Measurements from ENCODE around the gene ATP8A1.
"Not testable (repeated sequence)": the region's sequence is repeated elsewhere in the genome, so short reads cannot be mapped to it uniquely, and the experiment has no call there.

The ATP8A1 gene

GRCh38 chr4:42372303-42372702 lies 284.6 kb downstream of the ATP8A1 start:
- DNase-seq (ENCODE audit: low read depth in 3 of 3, low spot score in 1 of 3) = not testable (repeated sequence)

DNA sequence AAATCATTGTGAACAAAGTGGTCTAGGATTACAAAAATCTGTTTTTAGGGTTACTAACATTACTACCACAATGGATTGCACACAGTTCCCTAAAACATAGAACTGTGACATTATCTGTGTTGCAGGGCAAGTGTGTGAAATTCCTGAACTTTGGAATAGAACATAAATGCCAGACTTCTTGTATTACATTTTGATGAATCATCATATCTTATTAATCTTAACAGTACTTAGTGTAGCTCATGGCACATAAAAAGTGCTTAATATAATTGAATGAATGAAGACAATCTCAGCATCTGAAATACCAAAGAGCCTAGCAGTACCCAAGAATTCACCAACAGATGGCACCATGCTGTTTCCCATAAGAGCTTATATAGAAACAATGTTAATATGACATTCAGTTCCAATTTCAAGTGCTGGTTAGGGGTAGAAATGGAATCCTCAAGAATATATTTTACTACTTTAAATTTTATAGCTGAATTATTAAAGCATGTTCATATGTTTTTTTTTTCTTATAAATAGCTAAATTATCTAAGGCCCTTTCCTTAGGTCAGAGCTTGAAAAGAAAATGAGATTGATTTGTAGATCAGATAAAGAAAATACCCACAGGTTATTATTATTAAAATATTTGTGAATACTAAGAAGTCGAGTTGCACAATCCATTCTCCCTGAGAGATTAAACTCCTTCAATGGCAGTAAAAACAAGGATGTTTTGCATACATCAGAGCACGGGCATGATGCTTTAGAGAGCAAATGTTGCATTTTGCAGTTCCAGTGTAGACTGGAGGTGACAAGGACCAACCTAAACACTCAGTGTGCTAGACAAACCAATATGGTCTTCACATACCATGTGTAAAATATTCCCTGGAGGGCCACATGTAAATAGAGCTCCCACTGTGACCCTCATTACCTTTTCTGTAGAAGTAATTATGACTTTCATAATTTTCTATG lies 285.3 kb downstream of the ATP8A1 start:
- no peak for DNase-seq (ENCODE audit: low read depth in 3 of 3, low spot score in 1 of 3)

DNA sequence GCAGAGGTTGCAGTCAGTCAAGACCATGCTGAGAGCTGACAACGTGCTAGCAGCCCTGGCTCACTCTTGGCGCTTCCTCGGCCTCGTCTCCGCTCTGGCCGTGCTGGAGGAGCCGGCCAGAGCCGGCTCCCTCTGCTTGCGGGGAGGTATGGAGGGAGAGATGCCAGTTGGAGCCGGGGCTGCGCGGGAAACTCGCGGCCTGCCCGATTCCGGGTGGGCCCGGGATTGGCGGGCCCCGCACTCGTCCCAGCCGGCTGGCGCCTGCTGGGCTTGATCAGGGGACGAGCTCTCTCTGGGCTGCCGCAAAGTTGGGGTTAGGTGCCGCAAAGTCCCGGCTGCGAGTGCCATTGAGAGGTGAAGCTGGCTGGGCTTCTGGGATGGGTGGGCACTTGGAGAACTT lies 287.4 kb downstream of the ATP8A1 start:
- no peak for DNase-seq (ENCODE audit: low read depth in 3 of 3, low spot score in 1 of 3)

DNA sequence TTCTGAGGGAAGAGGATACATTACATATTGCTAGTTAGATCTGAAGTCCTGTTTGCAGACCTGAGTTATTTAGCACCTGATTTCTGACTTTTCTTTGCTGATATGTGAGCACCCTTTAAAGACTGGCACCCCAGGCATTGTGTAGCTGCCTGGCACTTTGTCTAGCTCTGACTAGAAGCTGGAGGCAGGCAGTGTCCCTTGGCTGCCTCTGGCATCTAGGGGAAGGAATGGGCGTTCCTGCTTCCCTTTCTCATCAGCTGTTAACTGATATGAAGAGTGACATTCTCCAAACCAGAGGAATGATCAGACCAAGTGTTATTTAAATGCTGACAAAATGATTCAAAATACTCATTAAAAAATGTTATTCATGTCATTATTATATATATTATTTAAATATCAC lies 289.9 kb downstream of the ATP8A1 start:
- DNase-seq (ENCODE audit: low read depth in 3 of 3, low spot score in 1 of 3) = no peak

DNA sequence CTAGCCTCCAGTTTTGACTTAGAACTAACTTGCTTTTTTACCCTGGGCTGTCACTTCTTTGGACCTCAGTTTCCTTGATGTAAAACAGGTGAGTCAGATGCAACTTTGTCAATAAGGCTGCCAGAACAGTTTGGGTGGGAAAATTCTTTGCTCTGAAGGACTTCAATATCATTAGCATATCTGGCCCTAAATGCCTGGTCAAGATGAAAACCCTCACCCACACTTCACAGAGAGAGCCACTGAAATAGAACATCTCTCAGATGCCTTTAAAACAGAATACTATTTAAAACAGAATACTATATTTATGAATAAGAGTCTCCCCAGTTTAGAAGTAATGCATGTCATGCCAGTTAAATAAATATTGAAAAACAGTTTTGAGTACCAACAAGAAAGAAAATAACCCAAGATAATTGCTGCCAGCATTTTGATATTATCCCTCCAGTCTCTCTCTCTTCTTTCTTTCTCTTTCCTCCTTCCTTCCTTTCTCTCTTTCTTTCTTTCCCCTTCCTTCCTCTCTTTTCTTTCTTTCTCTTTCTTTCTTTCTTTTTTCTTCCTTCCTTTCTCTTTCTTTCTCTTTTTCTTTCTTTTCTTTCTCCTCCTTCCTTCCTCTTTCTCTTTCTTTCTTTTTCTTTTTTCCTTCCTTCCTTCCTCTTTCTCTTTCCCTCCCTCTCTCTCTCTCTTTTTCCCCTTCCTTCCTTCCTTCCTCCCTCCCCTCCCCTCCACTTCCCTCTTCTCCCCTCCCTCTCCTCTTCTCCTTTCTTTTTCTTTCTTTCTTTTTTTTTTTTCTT lies 292.4 kb downstream of the ATP8A1 start:
- no peak for DNase-seq (ENCODE audit: low read depth in 3 of 3, low spot score in 1 of 3)

- no peak for DNase-seq (ENCODE audit: low read depth in 3 of 3, low spot score in 1 of 3)
These were observed 293.3 kb downstream of the ATP8A1 start for GRCh38 chr4:42363614-42364013.

- no peak for DNase-seq (ENCODE audit: low read depth in 3 of 3, low spot score in 1 of 3)
These were observed 294.3 kb downstream of the ATP8A1 start for GRCh38 chr4:42362591-42362990.

DNA sequence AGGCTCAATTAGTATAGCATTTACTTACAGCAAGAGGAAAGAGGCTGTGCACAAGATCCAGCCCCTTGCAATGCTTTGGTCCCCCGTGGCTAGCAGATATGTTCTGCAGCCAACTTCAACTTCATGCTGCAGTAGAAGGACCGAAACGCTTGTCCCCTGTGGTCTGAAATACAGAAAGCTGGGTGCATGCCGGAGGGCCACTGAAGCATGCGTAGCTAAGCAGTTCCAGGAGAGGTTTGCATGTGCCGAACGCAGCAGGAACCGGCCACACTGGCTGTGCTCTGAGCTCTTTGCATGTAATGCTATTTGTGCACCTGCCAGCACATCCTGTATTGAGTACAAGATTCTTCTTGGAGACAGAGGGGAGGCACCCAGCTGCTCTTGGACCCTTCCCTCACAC lies 295.4 kb downstream of the ATP8A1 start:
- no peak for DNase-seq (ENCODE audit: low read depth in 3 of 3, low spot score in 1 of 3)

DNA sequence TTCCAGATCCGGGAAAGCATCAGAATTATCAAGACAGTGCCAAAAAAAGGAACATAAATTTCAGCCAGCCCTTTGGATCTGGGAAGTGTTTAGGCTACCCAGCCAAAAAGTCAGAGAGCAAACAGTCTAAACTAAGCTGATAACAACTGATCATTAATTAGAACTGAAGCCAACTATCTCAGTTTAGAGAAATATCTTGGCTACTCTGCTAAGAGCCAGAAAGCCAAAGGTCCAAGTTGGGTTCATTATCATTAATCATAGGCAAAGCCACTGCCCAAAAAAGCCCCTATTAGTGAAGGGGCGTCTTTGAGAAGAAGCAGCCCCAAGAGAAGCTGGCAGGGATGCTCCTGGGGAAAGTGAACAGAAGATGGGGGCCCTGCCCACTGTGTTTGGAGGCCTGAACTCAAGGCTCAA lies 296.6 kb downstream of the ATP8A1 start:
- DNase-seq (ENCODE audit: low read depth in 3 of 3, low spot score in 1 of 3) = no peak

DNA sequence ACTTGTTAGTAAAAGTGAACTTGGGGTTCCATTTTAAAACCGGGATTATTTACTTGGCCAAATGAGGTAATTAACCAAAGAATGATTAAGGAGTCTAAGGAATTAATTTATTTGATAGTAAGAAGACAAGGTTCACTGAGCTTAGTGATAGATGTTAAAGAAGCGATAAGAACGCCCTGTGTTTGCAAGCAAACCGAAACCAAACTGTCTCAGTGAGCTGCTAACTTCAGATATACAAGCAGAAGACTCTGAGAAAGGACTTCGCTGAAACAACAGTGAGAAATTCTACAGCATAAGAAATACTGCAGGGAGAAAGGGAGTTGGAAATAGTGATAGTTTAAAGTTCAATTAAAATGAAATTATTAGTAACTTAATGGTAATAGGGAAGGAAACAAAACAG lies 297.2 kb downstream of the ATP8A1 start:
- DNase-seq (ENCODE audit: low read depth in 3 of 3, low spot score in 1 of 3) = no peak

All from stimulated activated CD4-positive, alpha-beta T cell treated with anti-CD3 and anti-CD28 coated beads, TNF-alpha, amount 100 ng/mL, for 1 hour (primary cell).